GM21360 (cell line): ENCODE results near the gene NRAS.

ENCODE experiments used
- ATAC-seq: cut with Tn5 transposase; IDR thresholded peaks from one replicate; pipeline ENCODE4 v1.9.1; 2021; ENCODE audit warnings: mild to moderate bottlenecking, moderate library complexity; ENCODE audit not compliant: unreplicated experiment

The NRAS gene

DNA sequence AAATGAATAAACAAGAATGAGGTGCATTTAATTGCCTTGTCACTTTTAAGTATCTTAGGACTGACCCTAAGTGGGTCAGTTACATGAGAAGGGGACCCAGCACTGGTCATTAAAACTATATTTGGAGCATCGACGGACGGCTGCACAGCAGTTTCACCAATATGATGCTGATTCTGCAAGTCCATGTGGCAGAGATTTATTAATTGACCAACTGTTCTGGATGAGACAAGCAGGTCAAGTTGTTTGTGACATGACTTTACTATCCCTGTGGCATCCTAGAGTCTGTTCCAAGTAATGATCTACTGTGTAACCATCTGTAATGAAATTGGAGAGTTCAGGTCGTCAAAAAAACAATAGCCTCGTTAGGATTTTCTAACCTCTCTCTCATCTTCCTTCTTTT lies 30.7 kb downstream of the NRAS start:
- ATAC-seq: no peak

DNA sequence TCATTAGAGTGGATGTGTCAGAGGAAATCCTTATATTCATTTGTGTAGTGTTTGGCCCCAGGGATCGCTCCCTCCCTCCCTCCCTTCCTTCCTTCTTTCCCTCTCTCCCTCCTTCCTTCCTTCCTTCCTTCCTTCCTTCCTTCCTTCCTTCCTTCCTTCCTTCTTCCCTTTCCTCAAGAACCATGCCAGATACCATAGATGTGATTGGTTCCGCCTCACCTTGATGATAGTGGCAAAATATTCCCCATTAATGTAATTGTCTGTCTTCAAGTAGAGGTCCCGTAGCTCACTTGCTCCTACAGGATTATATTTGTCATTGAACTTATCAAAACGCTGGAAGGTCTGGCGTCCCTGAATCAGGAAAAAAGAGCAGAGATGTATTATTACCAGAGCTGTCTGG lies 38.9 kb downstream of the NRAS start:
- ATAC-seq: no peak

DNA sequence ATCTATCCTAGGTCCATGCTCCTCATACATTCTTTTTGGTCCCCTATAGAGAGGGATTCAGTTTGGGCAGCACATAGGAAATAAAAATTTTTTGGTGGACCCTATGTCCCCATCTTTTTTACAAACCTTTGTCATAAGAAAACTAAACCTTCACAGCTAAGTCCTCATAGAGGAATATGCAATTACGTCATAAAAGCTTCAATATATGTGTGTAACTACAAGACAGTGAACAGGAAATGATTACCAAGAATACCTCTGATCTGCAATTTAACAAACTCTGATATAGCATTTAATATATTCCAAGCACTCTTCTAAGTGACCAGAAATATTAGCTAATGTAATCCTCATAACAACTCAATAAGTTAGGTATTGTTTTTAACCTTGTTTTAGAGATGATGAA lies 40.5 kb downstream of the NRAS start:
- ATAC-seq: no peak

DNA sequence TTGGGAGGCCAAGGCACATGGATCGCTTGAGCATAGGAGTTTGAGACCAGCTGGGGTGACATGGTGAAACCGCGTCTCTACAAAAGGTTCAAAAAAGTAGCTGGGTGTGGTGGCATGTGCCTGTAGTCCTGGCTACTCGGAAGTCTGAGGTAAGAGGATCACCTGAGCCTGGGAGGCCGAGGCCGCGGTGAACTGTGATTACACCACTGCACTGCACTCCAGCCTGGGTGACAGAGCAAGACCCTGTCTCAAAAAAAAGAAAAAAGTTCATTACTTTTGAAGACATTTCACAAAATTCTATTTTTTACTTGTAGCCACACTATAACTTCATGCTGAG lies 44.7 kb downstream of the NRAS start:
- no peak for ATAC-seq

DNA sequence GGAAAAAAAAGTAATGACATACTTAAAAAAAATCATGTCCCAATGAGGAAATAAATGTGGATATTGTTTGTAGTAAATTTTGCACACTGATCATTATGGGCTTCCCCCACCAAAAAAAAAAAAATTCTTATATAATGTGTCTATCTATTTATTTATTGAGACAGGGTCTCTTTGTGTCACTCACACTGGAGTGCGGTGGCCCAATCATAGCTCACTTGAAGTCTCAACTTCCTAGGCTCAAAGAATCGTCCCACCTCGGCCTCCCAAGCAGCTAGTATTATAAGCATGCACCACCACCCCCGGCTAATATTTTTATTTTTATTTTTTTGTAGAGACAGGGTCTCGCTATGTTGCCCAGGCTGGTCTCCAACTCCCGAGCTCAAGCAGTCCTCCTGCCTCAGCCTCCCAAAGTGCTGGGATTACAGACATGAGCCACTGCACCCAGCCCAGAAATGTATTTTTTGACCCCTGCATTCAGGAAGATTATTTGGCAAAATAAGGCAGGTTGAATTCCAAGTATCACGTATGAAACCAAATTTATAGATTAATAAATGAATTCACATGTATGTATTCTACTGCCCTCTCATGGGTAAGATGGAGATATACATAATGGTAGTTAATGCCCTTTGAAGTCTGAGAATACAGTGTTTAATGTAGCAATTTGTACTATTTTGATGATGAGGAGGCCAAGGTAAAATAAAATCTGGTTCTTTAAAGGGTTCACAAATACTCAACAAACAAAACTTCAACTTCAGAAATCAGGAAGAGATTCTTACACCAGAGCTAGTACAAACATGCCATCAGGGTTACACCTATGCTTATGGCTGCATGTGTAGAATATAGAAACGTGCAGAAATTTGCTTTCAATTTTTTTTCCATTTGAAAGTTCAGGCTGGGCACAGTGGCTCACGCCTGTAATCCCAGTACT lies 45.3 kb downstream of the NRAS start:
- no peak for ATAC-seq

DNA sequence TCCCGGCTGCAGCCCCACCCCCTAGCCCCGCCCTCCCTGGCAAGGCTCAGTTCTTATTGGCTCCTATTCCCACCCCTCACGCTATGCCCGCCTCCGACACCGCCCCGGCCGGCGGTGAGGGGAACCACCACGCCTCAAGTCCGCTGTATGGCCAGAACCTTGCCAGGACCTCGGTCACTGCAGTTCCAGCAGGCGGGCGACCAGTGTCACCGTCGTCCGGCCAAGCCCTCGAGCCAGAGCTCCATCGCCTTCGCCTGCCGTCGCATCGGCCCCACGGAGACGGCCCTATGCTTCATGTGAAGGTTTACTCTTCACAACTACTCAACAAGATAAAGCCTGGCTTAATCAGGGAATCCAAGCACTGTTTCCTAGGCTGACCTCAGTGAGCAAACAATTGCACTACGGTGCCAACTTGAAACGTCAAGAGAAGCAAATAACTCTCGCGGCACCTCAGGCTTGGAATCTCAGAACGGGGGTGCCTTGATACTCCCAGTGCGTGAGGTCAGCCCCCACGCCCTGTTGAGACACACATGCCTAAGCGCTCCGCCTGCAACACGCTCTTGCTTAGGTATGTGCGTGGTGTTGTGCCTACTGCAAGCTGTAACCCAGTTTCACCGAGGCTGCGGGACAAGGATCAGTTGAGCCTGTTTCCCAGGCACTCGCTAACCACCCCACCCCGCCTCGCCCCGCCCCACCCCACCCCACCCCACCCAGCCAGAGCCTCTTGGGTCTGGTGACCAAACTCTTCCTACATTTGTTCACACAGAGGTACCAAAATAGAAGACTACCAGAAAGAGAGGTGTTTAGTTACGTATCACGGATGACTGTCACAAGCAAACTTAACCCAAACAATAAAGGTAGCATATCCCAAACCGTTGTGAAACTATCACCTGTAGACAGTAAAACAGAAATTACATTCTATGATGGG lies 46.2 kb downstream of the NRAS start:
- peak; percentile 96 for ATAC-seq

DNA sequence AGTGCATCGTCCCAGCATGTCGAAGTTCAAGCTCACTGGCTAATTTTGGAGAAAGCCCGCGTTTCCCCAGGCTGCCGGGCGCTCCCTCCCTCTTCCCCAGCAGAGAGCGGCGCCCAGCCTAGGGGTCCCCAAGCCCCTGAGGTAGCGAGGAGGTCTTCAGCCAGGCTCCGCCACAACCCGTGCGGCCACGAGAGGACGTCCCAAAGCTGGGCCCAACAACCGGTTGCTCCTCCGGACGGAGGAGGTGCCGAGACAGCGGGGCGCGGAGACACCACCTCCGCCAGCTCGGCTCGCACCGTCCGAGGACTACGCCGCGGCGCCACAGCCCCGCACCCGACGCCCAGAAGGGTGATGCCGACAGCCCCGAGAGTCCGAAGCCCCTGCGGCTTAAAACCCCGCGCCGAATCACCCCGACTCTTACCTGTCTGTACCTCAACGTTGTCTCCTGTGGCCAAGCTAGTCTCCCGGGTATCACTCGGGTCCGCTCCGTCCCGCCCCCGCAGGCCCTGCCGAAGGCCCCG lies 46.9 kb downstream of the NRAS start, which contains the start of gene DENND2C:
TSS of gene DENND2C (minus strand) at position 488 of the 521 bp plus-strand sequence. CDS start 44,065 bp downstream, outside the sequence.
- ATAC-seq: peak; percentile 48

DNA sequence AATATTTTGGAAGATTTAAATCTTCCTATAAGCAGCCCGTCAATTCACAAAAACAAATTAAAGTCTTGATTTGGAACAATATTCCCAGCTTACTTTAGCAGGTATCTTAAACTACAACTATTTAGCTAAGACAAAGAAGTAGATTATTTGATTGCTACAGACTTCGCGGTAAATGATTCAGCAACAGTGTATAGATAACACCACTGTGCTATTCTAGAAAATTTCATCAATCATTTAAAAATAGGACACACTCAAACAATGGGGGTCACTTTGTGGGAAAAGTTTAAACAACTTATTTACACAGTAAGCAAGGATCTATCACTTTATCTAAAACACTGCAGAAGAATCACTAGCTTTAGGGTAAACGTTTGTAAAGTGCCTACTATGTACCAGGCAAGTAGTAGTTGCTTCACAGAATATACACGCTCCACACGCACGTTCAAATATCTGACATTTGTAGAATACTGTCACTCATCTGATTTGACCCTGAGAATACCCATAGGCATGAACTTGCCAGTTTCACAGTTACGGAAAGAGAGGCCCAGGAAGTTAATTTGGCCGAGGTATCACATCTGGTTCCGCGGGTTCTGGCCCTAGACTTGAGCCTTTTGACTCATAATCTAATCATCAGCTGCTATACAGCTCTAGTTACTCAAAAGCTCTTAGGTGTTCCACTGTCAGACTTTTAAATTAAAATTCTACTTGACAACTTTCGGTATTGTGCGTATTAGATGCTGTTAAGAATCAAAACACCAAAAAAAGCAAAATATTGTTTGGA lies 47.6 kb downstream of the NRAS start:
- ATAC-seq: no peak

DNA sequence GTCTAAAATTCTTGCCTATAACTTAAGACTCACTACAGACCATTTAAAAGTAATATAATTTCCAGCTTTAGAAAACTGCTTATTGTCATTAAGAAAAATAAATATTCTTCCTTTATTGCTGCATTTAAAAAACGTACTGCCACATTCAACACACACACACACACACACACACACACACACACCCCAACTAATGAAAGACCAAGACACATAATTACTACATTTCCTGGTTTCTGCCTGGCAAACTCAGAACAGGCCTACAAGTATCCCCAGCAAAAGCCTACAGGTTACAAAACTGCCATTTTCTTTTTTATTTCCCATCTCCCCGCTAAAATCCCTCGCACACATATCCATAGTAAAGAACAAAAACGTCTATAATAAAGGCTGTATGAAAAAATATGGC lies 48.2 kb downstream of the NRAS start:
- ATAC-seq: no peak

DNA sequence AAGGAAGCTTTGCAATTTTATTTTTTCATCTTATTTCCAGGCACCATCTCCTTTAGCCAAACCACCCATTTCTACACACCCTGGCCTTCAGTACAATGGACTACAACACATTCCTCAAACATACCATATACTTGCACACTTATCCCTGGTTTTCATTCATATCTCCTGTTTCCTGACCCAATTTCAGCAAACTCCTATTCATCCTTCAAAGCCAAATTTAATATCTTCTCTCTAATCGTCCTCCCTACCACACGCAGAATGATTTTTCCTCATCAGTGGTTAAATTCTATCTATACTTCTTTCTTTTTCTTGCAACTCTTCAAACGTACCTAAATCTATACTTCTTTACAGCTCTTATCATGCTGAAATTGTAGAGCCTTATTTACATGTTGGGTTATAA lies 49.6 kb downstream of the NRAS start:
- ATAC-seq: no peak

DNA sequence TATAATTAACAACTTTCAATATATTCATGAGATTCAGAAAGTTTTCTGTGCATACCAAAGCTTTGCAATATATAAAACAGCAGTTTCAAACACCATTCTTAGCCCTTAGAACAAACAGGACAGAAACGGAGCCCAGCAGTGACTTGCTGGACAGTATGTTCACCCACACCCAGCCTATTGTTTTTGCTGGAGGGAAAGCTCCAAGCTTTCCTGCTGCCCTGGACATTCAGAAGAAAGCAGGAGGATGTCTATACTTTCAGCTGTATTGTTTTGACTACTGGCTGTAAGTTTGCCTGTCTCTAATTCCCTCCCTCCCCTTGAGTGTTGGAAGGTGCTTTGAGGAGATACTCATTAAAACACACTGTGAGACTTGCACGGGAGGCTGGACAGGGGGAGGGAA lies 56.3 kb downstream of the NRAS start:
- ATAC-seq: no peak
